HepG2 (cell line): ENCODE data around the gene TRAPPC3. TPM values are rescaled to one million over a fixed set of nuclear protein-coding genes. Genes with fewer than 3 reads are reported as not detected.

Source experiments
- ARNT ChIP-seq: fragments of 450-650 bp; IDR thresholded peaks from 2 replicates; pipeline ENCODE4 v1.6.1; 2017
- CHCHD3 ChIP-seq: sonication (generic); formaldehyde crosslinking; IDR thresholded peaks from 2 replicates; pipeline ENCODE4 v1.8.0; 2022; ENCODE audit warnings: mild to moderate bottlenecking, missing genetic modification reagents, moderate library complexity
- FOXA3 ChIP-seq: IDR thresholded peaks from 2 replicates; pipeline ENCODE4 v1.6.1; 2016; ENCODE audit warnings: missing genetic modification reagents, missing compliant biosample characterization
- FOXJ3 ChIP-seq: sonication (generic); formaldehyde crosslinking; IDR thresholded peaks from 2 replicates; pipeline ENCODE4 v1.4.0; 2020; ENCODE audit warnings: missing genetic modification reagents, mild to moderate bottlenecking, borderline replicate concordance
- HDAC2 ChIP-seq: sonication (generic); formaldehyde crosslinking; IDR thresholded peaks from 2 replicates; pipeline ENCODE4 v1.4.0; 2020; ENCODE audit warnings: missing genetic modification reagents
- HNF1B ChIP-seq: sonication (generic); formaldehyde crosslinking; IDR thresholded peaks from 2 replicates; pipeline ENCODE4 v1.5.1; 2020; ENCODE audit warnings: mild to moderate bottlenecking, moderate library complexity, missing genetic modification reagents
- KDM4B ChIP-seq: sonication (generic); formaldehyde crosslinking; IDR thresholded peaks from 2 replicates; pipeline ENCODE4 v1.4.0; 2020; ENCODE audit warnings: missing genetic modification reagents
- MBNL3 ChIP-seq: fragments of 250-450 bp; sonication (Bioruptor Pico); conservative IDR thresholded peaks from 2 replicates; pipeline ENCODE4 v1.8.0; 2022; ENCODE audit warnings: mild to moderate bottlenecking, inconsistent platforms
- NR2F2 ChIP-seq: IDR thresholded peaks from 2 replicates; pipeline ENCODE4 v1.6.1; 2012; ENCODE audit warnings: low read depth, inconsistent platforms, borderline replicate concordance
- POLR2A ChIP-seq, 2 experiments: IDR thresholded peaks; 2 replicates each; pipeline ENCODE4 v1.6.1; 2011; ENCODE audit warnings: low read depth in 2 of 2, low read length in 2 of 2, mild to moderate bottlenecking in 1 of 2, moderate library complexity in 1 of 2; ENCODE audit not compliant: insufficient read depth in 1 of 2
- PRPF4 ChIP-seq: fragments of 200-400 bp; formaldehyde crosslinking; IDR thresholded peaks from 2 replicates; pipeline ENCODE4 v1.6.1; 2016; ENCODE audit warnings: low read length, low read depth; ENCODE audit not compliant: poor library complexity, severe bottlenecking
- RAD21 ChIP-seq: fragments of 450-650 bp; formaldehyde crosslinking; IDR thresholded peaks from 2 replicates; pipeline ENCODE4 v1.5.0; 2020; ENCODE audit warnings: mild to moderate bottlenecking
- SKI ChIP-seq: fragments of 450-650 bp; IDR thresholded peaks from one replicate; pipeline ENCODE4 v1.6.1; 2018; ENCODE audit warnings: mild to moderate bottlenecking; ENCODE audit not compliant: partially characterized antibody
- SMAD1 ChIP-seq: sonication (generic); formaldehyde crosslinking; IDR thresholded peaks from 2 replicates; pipeline ENCODE4 v1.4.0; 2020; ENCODE audit warnings: missing genetic modification reagents, low read depth, mild to moderate bottlenecking, borderline replicate concordance
- ZBTB7B ChIP-seq: sonication (generic); formaldehyde crosslinking; IDR thresholded peaks from 2 replicates; pipeline ENCODE4 v1.4.0; 2020; ENCODE audit warnings: missing genetic modification reagents
- ZMAT5 ChIP-seq: sonication (generic); formaldehyde crosslinking; IDR thresholded peaks from 2 replicates; pipeline ENCODE4 v1.5.0; 2020; ENCODE audit warnings: mild to moderate bottlenecking, low read depth, missing genetic modification reagents, borderline replicate concordance
- ZNF124 ChIP-seq: sonication (generic); formaldehyde crosslinking; IDR thresholded peaks from 2 replicates; pipeline ENCODE4 v1.4.0; 2020; ENCODE audit warnings: missing genetic modification reagents
- ZNF230 ChIP-seq: sonication (generic); formaldehyde crosslinking; IDR thresholded peaks from 2 replicates; pipeline ENCODE4 v1.4.0; 2020; ENCODE audit warnings: mild to moderate bottlenecking, missing genetic modification reagents
- ZNF460 ChIP-seq: sonication (generic); formaldehyde crosslinking; IDR thresholded peaks from 2 replicates; pipeline ENCODE4 v1.5.1; 2020; ENCODE audit warnings: missing genetic modification reagents, mild to moderate bottlenecking, borderline replicate concordance
- ZNF501 ChIP-seq: sonication (generic); formaldehyde crosslinking; IDR thresholded peaks from 2 replicates; pipeline ENCODE4 v1.5.1; 2020; ENCODE audit warnings: mild to moderate bottlenecking, moderate library complexity, missing genetic modification reagents
- ZNF549 ChIP-seq: sonication (generic); formaldehyde crosslinking; IDR thresholded peaks from 2 replicates; pipeline ENCODE4 v1.5.0; 2020; ENCODE audit warnings: missing genetic modification reagents
- ZNF660 ChIP-seq: sonication (generic); formaldehyde crosslinking; IDR thresholded peaks from 2 replicates; pipeline ENCODE4 v1.5.1; 2020; ENCODE audit warnings: mild to moderate bottlenecking, low read depth, missing genetic modification reagents, borderline replicate concordance
- ZNF674 ChIP-seq: sonication (generic); formaldehyde crosslinking; IDR thresholded peaks from 2 replicates; pipeline ENCODE4 v1.5.0; 2020; ENCODE audit warnings: low read depth, mild to moderate bottlenecking, missing genetic modification reagents
- ZNF883 ChIP-seq: sonication (generic); formaldehyde crosslinking; IDR thresholded peaks from 2 replicates; pipeline ENCODE4 v1.5.1; 2020; ENCODE audit warnings: mild to moderate bottlenecking, missing genetic modification reagents; ENCODE audit errors: not compliant biosample characterization
- ZSCAN21 ChIP-seq: sonication (generic); formaldehyde crosslinking; IDR thresholded peaks from 2 replicates; pipeline ENCODE4 v1.8.0; 2022; ENCODE audit warnings: mild to moderate bottlenecking, missing genetic modification reagents, moderate library complexity, borderline replicate concordance
- polyA plus RNA-seq, 8 experiments: library from polyadenylated mRNA; depleted of rRNA in 3 of 8; stranded (reverse) in 7 of 8; unstranded in 1 of 8; fragments of >200 nt; fragmentation: Illumina TruSeq in 4 of 8; extraction: Trizol in 4 of 8; gene quantifications; 2 replicates each; pipeline versions ENCODE4 v1.2.1 to v1.2.3, GENCODE V29; 2011 to 2016; ENCODE audit warnings: low read depth in 4 of 8, missing spikeins in 1 of 8, mixed read lengths in 1 of 8; ENCODE audit not compliant: insufficient read depth in 1 of 8
- total RNA-seq, 5 experiments: library from RNA; depleted of rRNA; stranded (reverse); fragments of >200 nt; fragmentation: Illumina TruSeq; extraction: Trizol; gene quantifications; 2 replicates each; pipeline ENCODE4 v1.2.3, GENCODE V29; 2016; ENCODE audit warnings: low read depth in 1 of 5
- TF ChIP-seq, protein P1 (sequence below): sonication (generic); formaldehyde crosslinking; IDR thresholded peaks from 2 replicates; pipeline ENCODE4 v1.4.0; 2020; ENCODE audit warnings: missing genetic modification reagents, borderline replicate concordance
- TF ChIP-seq, protein P2 (sequence below): IDR thresholded peaks from 2 replicates; pipeline ENCODE4 v1.6.1; 2018; ENCODE audit warnings: missing genetic modification reagents

TRAPPC3 gene
- total and polyA plus RNA-seq, 2 of the 13 experiments (the other 11 are each of a cell fraction or from before 2014, with no cell fraction given) = 53.7 to 62.4 TPM

DNA sequence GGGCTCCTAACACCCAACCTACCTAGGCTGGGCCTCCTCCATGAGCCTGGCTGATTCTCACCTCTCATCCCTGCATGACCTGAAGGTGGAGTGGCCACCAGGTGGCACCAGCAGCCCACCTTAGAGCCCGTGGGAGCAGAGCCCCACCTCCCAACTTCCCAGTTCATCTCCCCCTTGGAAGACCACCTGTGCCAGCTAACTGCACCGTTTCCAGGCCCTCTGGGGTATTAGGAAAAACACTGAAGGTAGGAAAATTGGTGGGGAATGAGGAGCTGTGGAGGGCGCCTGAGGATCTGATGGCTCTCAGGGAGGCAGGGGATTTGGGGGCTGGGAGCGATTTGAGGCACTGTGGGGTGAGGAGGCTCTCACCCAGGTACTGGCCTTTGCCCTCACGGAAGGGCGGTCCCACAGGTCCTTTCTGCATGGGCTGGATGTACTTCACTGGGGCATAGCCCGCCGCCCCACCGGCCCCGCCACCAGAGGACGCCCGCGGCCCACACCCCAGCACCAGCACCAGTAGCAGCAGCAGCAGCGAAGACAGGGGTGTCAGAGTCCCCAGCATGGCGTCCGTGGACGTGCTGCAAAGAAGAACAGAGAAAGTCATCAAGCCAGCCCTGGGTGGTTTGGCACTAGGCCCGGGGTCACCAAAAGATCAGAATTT is 49.5 kb downstream of the TRAPPC3 start (continued):
- no peak for TF ChIP-seq HNF1B (CRISPR knock-in tag)
- no peak for TF ChIP-seq SMAD1
- TF ChIP-seq ZNF501 (CRISPR knock-in tag) = 0 out of 2 replicates have a peak, but pooled peaks have one; percentile 31
- no peak for TF ChIP-seq ZNF674 (CRISPR knock-in tag)
- no peak for TF ChIP-seq POLR2A (IDR thresholded peaks at IDR 0.05; ENCODE audit: insufficient read depth in 1 of 2, low read depth in 2 of 2, low read length in 2 of 2)
- TF ChIP-seq ARNT = no peak
- no peak for TF ChIP-seq ZNF230 (CRISPR knock-in tag)
- no peak for TF ChIP-seq NR2F2
- no peak for TF ChIP-seq ZNF460 (CRISPR knock-in tag)
- no peak for TF ChIP-seq CHCHD3 (CRISPR knock-in tag)
- peak; percentile 93 for TF ChIP-seq RAD21 (CRISPR knock-in tag)
- TF ChIP-seq ZBTB7B (CRISPR knock-in tag) = no peak; the same call in 1 of the 2 replicates
- TF ChIP-seq ZNF549 (CRISPR knock-in tag) = no peak
- TF ChIP-seq, protein P1, sequence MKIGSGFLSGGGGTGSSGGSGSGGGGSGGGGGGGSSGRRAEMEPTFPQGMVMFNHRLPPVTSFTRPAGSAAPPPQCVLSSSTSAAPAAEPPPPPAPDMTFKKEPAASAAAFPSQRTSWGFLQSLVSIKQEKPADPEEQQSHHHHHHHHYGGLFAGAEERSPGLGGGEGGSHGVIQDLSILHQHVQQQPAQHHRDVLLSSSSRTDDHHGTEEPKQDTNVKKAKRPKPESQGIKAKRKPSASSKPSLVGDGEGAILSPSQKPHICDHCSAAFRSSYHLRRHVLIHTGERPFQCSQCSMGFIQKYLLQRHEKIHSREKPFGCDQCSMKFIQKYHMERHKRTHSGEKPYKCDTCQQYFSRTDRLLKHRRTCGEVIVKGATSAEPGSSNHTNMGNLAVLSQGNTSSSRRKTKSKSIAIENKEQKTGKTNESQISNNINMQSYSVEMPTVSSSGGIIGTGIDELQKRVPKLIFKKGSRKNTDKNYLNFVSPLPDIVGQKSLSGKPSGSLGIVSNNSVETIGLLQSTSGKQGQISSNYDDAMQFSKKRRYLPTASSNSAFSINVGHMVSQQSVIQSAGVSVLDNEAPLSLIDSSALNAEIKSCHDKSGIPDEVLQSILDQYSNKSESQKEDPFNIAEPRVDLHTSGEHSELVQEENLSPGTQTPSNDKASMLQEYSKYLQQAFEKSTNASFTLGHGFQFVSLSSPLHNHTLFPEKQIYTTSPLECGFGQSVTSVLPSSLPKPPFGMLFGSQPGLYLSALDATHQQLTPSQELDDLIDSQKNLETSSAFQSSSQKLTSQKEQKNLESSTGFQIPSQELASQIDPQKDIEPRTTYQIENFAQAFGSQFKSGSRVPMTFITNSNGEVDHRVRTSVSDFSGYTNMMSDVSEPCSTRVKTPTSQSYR (CRISPR knock-in tag) = no peak
- no peak for TF ChIP-seq PRPF4
- no peak for TF ChIP-seq MBNL3
- no peak for TF ChIP-seq SKI
- TF ChIP-seq HDAC2 (CRISPR knock-in tag) = no peak
- TF ChIP-seq ZSCAN21 (CRISPR knock-in tag) = no peak
- no peak for TF ChIP-seq ZMAT5 (CRISPR knock-in tag)
- no peak for TF ChIP-seq ZNF883
- TF ChIP-seq KDM4B = no peak
- no peak for TF ChIP-seq ZNF660
- TF ChIP-seq, protein P2, sequence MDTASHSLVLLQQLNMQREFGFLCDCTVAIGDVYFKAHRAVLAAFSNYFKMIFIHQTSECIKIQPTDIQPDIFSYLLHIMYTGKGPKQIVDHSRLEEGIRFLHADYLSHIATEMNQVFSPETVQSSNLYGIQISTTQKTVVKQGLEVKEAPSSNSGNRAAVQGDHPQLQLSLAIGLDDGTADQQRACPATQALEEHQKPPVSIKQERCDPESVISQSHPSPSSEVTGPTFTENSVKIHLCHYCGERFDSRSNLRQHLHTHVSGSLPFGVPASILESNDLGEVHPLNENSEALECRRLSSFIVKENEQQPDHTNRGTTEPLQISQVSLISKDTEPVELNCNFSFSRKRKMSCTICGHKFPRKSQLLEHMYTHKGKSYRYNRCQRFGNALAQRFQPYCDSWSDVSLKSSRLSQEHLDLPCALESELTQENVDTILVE (CRISPR knock-in tag) = no peak
- no peak for TF ChIP-seq ZNF124 (CRISPR knock-in tag)
- TF ChIP-seq FOXA3 (CRISPR knock-in tag) = no peak
- TF ChIP-seq FOXJ3 (CRISPR knock-in tag) = no peak
